GM12892 (cell line): ENCODE measurements around the gene PIM3.

Source experiments
- POLR2A ChIP-seq: IDR thresholded peaks from 2 replicates; pipeline ENCODE4 v1.6.1; 2011; ENCODE audit warnings: low read depth, low read length, control low read depth
- POLR2AphosphoS5 ChIP-seq: IDR thresholded peaks from 2 replicates; pipeline ENCODE4 v1.6.1; 2011; ENCODE audit warnings: low read depth, low read length, control low read depth

DNA sequence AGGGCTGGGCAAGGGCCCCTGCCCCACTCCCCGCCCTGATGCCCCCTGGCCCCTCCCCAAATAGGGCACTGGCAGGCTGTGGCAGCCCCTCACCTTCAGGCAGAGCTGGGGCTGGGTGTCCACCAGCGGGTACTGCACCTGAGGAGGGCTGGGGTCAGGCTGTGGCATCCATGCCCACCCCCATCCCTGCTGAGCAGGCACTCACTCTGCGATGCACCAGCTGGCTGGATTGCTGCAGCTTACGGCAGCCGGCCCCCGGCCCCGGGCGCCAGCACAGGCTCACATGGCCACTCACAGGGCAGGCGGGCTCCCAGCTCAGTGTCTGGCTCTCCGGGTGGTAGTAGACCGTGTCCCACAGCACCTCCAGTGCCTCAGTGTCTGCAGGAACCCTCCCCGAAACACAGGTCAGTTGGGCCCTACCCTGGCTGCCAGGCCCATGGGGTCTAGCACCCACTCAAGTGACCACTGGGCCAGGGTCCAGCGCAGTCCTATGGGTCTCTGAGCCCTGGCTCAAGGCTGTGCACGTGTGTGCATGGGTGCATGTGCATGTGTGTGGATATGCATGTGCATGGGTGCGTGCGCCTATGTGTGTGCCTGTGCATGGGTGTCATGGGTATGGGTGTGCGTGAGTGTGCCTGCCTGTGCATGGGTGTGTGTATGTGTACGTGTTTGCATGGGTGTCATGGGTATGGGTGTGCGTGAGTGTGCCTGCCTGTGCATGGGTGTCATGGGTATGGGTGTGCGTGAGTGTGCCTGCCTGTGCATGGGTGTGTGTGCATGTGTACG is 37.6 kb downstream of the PIM3 start:
- TF ChIP-seq POLR2A: no peak
- TF ChIP-seq POLR2AphosphoS5: no peak
